MCF 10A (cell line): ENCODE data around the gene ARMC7. TPM values are rescaled to one million over a fixed set of nuclear protein-coding genes. Genes with fewer than 3 reads are reported as not detected.
A peak's percentile ranks its signal among the peaks of the same experiment; 100 is the strongest.

ENCODE experiments used
- BruUV-seq: library from RNA; stranded (reverse); fragments of 400-500 nt; replicated peaks from 2 replicates; lab custom pipeline; 2021; lab: Mats Ljungman, UMichigan
- CTCF ChIA-PET: fragments of 300-600 bp; sonication (Branson Sonifier 250); formaldehyde crosslinking; extraction: SDS; loops from one replicate; lab custom pipeline; 2021; ENCODE audit warnings: antibody characterized with exemption, inconsistent platforms; lab: Yijun Ruan, JAX
- POLR2A ChIA-PET: fragments of 300-600, 350-650 bp; sonication (Branson Sonifier 250); formaldehyde crosslinking; extraction: SDS; loops from one replicate; lab custom pipeline; 2020; ENCODE audit warnings: antibody characterized with exemption, inconsistent platforms; lab: Yijun Ruan, JAX
- DNase-seq: peaks from one replicate; pipeline ENCODE4 v3.0.0-alpha.2; 2018; ENCODE audit not compliant: unreplicated experiment
- H3K27ac Mint-ChIP-seq: one replicate; pipeline ENCODE4 v1.8.0; 2022; ENCODE audit warnings: mild to moderate bottlenecking, low read depth, mixed read lengths; ENCODE audit not compliant: unreplicated experiment
- H3K27me3 Mint-ChIP-seq: one replicate; pipeline ENCODE4 v1.8.0; 2022; ENCODE audit warnings: mixed read lengths; ENCODE audit not compliant: insufficient read depth, unreplicated experiment
- H3K36me3 Mint-ChIP-seq: one replicate; pipeline ENCODE4 v1.8.0; 2022; ENCODE audit warnings: mild to moderate bottlenecking, moderate library complexity, mixed read lengths; ENCODE audit not compliant: insufficient read depth, unreplicated experiment
- H3K4me1 Mint-ChIP-seq: one replicate; pipeline ENCODE4 v1.8.0; 2022; ENCODE audit warnings: mixed read lengths; ENCODE audit not compliant: insufficient read depth, unreplicated experiment
- H3K4me3 Mint-ChIP-seq: one replicate; pipeline ENCODE4 v1.8.0; 2022; ENCODE audit warnings: mild to moderate bottlenecking, moderate library complexity, mixed read lengths; ENCODE audit not compliant: unreplicated experiment
- H3K9me3 Mint-ChIP-seq: one replicate; pipeline ENCODE4 v1.8.0; 2022; ENCODE audit warnings: mixed read lengths; ENCODE audit not compliant: unreplicated experiment
- intact Hi-C: fragments of 100-400 bp; cut with micrococcal nuclease; formaldehyde crosslinking; loops from 2 replicates; pipeline ENCODE4 v1.14.1; 2022
- total RNA-seq: library from RNA; stranded (reverse); gene quantifications from 2 replicates; pipeline ENCODE4 v1.2.3, GENCODE V29; 2022
- TF ChIP-seq, protein P1 (sequence below): fragments of 200-600 bp; IDR thresholded peaks from one replicate; pipeline ENCODE4 v1.8.0; 2022; ENCODE audit warnings: antibody characterized with exemption, mild to moderate bottlenecking; ENCODE audit not compliant: unreplicated experiment

ARMC7 gene
- total RNA-seq, 1 experiment from 2014 or later = 9.3 TPM

DNA sequence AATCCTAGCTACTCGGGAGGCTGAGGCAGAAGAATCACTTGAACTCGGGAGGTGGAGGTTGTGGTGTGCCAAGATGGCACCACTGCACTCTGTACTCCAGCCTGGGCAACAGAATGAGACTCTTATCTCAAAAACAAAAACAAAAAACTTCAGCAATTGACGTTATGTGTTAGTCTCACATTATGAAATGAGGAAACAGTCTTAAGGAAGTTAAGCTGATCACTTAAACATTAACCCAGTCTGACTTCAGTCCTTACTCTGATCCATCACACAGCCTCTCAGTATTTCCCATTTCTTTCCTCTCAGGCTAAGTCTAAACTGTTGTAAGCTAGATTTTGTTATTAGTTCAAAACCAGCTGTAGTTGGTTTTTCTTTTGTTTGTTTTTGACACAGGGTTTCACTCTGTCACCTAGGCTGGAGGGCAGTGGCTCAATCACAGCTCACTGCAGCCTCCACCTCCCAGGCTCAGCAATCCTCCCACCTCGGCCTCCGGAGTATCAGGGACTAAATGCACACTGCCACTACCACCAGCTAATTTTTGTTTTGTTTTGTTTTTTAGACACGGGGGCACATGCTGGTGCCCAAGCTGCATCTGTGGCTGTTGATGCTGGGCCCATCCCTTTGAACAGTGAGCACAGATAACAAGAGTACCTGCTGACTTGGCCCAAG lies 38.2 kb downstream of the ARMC7 start:
- BruUV-seq = no TSS peak
- POLR2A ChIA-PET = interaction anchor here (1.2 to 4.4 kb wide), 3 partner anchors 10 to 23 kb away, joined by 3 to 22 read pairs (median 6); partner anchors contain the start of gene NT5C
- Mint-ChIP-seq H3K27ac (peak overlapping the region; percentile 61), H3K36me3 (peaks cover 64% of the 10 kb centered on the region), H3K4me1 (no peaks in the 10 kb centered on the region), H3K9me3 (no peaks in the 10 kb centered on the region), H3K27me3 (no peaks in the 10 kb centered on the region), H3K4me3 (no peak overlapping the region)
- TF ChIP-seq, protein P1, sequence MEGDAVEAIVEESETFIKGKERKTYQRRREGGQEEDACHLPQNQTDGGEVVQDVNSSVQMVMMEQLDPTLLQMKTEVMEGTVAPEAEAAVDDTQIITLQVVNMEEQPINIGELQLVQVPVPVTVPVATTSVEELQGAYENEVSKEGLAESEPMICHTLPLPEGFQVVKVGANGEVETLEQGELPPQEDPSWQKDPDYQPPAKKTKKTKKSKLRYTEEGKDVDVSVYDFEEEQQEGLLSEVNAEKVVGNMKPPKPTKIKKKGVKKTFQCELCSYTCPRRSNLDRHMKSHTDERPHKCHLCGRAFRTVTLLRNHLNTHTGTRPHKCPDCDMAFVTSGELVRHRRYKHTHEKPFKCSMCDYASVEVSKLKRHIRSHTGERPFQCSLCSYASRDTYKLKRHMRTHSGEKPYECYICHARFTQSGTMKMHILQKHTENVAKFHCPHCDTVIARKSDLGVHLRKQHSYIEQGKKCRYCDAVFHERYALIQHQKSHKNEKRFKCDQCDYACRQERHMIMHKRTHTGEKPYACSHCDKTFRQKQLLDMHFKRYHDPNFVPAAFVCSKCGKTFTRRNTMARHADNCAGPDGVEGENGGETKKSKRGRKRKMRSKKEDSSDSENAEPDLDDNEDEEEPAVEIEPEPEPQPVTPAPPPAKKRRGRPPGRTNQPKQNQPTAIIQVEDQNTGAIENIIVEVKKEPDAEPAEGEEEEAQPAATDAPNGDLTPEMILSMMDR = no peak
- intact Hi-C loops = no loop called here
- no peak for DNase-seq
- CTCF ChIA-PET = interaction anchor here (0.6 to 1.5 kb wide), 3 partner anchors 18 to 34 kb away, joined by 3 to 4 read pairs (median 3); no protein-coding TSS in a partner anchor

DNA sequence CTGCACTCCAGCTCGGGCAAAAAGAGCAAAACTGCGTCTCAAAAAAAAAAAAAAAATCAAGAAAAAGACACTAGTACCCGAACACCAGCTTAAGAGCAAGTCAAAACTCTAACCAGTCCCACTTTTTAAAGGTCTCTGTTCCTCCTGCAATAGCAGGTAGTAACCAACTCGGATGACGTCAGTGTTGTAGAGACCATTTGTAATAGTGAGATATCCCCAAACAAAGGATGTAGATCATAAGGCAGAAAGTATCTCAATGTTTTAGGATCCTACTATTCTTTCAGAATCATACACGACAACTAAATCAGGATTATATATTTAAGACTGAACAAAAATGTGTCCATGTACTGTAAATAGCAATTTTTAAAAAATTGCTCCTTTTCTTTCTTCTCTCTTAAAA lies 42.2 kb downstream of the ARMC7 start:
- peaks cover 7% of the 10 kb centered on the region for H3K4me1 Mint-ChIP-seq
- POLR2A ChIA-PET = interaction anchor here (4.4 kb wide), 1 partner anchor 20 kb away, joined by 22 read pairs; the partner anchor contains the start of gene NT5C
- H3K36me3 Mint-ChIP-seq = peaks cover 35% of the 10 kb centered on the region
- peak overlapping the region; percentile 78 for H3K27ac Mint-ChIP-seq
- BruUV-seq = no TSS peak
- no peaks in the 10 kb centered on the region for H3K27me3 Mint-ChIP-seq
- H3K4me3 Mint-ChIP-seq = peak overlapping the region; percentile 92
- H3K9me3 Mint-ChIP-seq = no peaks in the 10 kb centered on the region
- DNase-seq = peak; percentile 47
- CTCF ChIA-PET = no interaction called here
- TF ChIP-seq, protein P1 = no peak
- intact Hi-C loops = no loop called here

DNA sequence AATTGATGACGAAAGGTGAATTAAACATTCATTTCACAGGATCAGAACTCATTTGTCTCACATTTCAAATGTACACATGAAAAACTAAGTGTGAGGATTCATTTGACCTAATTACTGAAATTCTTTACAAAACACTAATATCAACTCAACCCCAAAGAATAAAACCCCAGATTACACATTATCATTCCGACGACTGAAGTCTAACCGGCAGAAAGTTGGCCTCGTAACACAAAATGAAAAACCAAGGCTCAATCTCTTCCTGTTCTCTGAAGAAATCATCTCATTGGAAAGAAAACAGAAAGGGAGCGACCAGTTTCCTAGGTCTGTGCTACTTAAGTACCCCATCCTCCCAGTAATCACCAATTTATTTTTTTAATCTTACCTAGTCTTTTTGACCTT lies 42.8 kb downstream of the ARMC7 start:
- Mint-ChIP-seq H3K4me1 (peaks cover 7% of the 10 kb centered on the region), H3K36me3 (peaks cover 29% of the 10 kb centered on the region), H3K27ac (peak overlapping the region; percentile 78), H3K4me3 (peak overlapping the region; percentile 92), H3K27me3 (no peaks in the 10 kb centered on the region), H3K9me3 (no peaks in the 10 kb centered on the region)
- intact Hi-C loops = no loop called here
- POLR2A ChIA-PET = interaction anchor here (0.6 to 1.0 kb wide), 4 partner anchors 29 to 65 kb away, joined by 3 to 8 read pairs (median 4); partner anchors contain the start of gene SLC16A5
- DNase-seq = no peak
- CTCF ChIA-PET = interaction anchor here (0.5 to 1.0 kb wide), 2 partner anchors 17 to 21 kb away, joined by 3 to 4 read pairs; partner anchors contain the start of gene NT5C
- TF ChIP-seq, protein P1 = no peak
- BruUV-seq = no TSS peak
